Activated CD8-positive, alpha-beta memory T cell treated with anti-CD3 and anti-CD28 coated beads, Interleukin-2, amount 50 U/mL, for 48 hours (primary cell): ENCODE measurements around the gene RPL28.

ENCODE experiments used
- DNase-seq: peaks from one replicate; pipeline ENCODE4 v3.0.0-alpha.2; 2020

The RPL28 gene

GRCh38 chr19:55353803-55354697, 31.7 kb upstream of the RPL28 start:
- DNase-seq: peak; percentile 83

GRCh38 chr19:55354698-55355212, 31.0 kb upstream of the RPL28 start, which contains the start of gene COX6B2:
COX6B2 (minus strand) TSS chr19:55354719; CDS start chr19:55354521, 198 bp downstream.
- no peak for DNase-seq

GRCh38 chr19:55355213-55355821, 30.4 kb upstream of the RPL28 start:
- no peak for DNase-seq

- DNase-seq: no peak
These were observed 27.2 kb upstream of the RPL28 start for GRCh38 chr19:55358493-55358892.

GRCh38 chr19:55358943-55359908, 26.5 kb upstream of the RPL28 start:
- DNase-seq: no peak

GRCh38 chr19:55360902-55361301, 24.8 kb upstream of the RPL28 start:
- DNase-seq: no peak

- DNase-seq: no peak
These were observed 23.4 kb upstream of the RPL28 start for GRCh38 chr19:55362174-55362989.

- no peak for DNase-seq
These were observed 22.6 kb upstream of the RPL28 start, which contains the start of gene GARIN5B for GRCh38 chr19:55362990-55363716. GARIN5B (minus strand) TSS chr19:55363260; CDS start chr19:55363066, 194 bp downstream.

GRCh38 chr19:55365245-55365644, 20.5 kb upstream of the RPL28 start:
- DNase-seq: no peak

GRCh38 chr19:55365964-55366363, 19.8 kb upstream of the RPL28 start:
- no peak for DNase-seq

- DNase-seq: no peak
These were observed 18.9 kb upstream of the RPL28 start for GRCh38 chr19:55366790-55367189.

GRCh38 chr19:55368106-55368505, 17.6 kb upstream of the RPL28 start:
- DNase-seq: peak; percentile 52

- DNase-seq: no peak
These were observed 16.8 kb upstream of the RPL28 start for GRCh38 chr19:55368701-55369563.

GRCh38 chr19:55369653-55370304, 16.0 kb upstream of the RPL28 start:
- DNase-seq: no peak

GRCh38 chr19:55370305-55370988, 15.3 kb upstream of the RPL28 start, which contains the start of gene IL11:
IL11 (minus strand) TSS chr19:55370463; CDS start chr19:55370310, 153 bp downstream.
- DNase-seq: no peak

- no peak for DNase-seq
These were observed 13.2 kb upstream of the RPL28 start for GRCh38 chr19:55372316-55373081.

GRCh38 chr19:55373306-55373992, 12.3 kb upstream of the RPL28 start:
- no peak for DNase-seq
